ENCODE results near the gene HADHB.
"Not testable (repeated sequence)": the region's sequence is repeated elsewhere in the genome, so short reads cannot be mapped to it uniquely, and the experiment has no call there.

The HADHB gene

DNA sequence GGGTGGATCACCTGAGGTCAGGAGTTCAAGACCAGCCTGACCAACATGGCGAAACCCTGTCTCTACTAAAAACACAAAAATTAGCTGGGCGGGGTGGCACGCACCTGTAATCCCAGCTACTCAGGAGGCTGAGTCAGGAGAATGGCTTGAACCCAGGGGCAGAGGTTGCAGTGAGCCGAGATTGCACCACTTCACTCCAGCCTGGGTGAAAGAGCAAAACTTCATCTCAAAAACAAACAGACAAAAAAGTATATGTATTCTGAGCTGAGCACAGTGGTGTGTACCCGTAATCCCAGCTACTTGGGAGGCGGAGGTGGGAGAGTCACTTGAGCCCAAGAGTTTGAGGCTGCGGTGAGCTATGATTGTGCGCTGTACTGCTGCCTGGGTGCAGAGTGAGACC, 86.6 kb downstream of the HADHB start:
- DNase-seq, result not testable (repeated sequence)

DNA sequence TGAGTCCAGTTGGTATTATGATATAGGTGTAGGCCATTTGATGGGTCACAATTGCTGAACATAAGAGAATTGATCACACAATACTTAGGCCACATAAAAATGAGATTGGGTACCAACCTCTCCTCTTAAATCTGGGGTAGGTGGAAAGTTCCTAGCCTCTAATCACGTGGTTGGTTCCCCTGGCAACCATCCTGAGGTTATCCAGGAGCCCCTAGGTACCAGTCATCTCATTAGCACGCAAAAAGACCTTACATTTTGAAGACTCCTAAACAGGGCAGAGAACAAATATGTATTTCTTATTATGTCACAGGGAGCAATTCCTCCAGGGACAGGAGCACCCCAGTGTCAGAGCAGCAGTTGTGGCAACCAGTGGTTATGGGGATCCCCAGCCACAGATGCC, 88.6 kb downstream of the HADHB start:
- no peak for DNase-seq

DNA sequence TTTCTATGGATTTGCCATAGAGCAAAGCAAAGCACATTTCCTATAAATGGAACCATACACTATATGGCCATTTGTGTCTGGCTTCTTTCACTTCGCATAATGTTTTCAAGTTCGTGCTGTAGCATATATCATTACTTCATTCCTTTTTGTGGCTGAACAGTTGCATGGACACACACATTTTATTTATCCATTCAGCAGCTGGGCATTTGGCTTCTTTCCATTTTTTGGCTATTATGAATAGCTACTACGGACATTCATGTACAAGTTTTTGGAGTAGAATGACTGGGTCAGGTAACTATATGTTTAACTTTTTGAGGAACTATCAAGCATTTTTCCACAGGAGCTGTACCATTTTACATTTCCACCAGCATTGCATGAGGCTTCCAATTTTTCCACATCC, 90.5 kb downstream of the HADHB start:
- DNase-seq, result no peak

DNA sequence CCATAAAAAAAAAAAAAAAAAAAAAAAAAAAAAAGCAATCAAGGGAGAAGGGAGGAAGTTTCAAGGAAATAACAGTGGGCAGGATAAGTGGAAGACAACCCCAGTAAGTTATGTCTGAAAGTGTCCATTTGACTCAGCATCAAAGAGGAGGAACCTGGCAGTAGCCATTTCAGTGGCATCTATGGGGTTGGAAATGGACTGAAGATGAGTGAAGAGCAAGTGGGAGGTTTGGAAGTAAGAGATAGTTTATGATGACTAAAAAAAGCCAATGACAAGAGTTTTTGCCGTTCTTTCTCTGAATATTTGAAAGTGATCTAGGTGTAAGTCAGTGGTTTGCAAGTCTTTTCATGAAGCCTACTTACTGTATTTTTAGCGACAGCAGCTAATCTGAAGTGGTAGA, 92.0 kb downstream of the HADHB start:
- no peak for DNase-seq

DNA sequence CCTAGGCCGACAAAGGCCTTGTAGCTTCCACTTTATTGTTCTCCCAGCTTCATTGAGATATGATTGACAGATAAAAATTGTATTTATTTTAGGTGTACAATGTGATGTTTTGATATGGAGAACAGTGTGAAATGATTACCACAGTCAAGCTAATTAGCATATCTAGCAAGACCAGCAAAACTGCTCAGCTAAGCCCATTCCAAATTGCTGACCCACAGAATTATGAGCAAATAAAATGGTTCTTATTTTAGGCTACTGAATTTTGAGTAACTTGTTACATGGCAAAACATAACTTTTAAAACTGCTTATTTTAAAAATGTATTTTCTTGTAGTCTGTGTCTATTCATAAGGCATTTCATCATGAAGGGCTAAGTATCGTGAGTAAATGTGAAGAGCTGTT, 92.6 kb downstream of the HADHB start:
- DNase-seq, result no peak

All from NCI-H2029 treated with DMSO at 0.1 percent for 48 hours (cell line).